ENCODE results near the gene ALOX15. TPM values are rescaled to one million over a fixed set of nuclear protein-coding genes. Genes with fewer than 3 reads are reported as not detected.

Gene ALOX15
- total RNA-seq, 4 donors from 2014 or later, result not detected

DNA sequence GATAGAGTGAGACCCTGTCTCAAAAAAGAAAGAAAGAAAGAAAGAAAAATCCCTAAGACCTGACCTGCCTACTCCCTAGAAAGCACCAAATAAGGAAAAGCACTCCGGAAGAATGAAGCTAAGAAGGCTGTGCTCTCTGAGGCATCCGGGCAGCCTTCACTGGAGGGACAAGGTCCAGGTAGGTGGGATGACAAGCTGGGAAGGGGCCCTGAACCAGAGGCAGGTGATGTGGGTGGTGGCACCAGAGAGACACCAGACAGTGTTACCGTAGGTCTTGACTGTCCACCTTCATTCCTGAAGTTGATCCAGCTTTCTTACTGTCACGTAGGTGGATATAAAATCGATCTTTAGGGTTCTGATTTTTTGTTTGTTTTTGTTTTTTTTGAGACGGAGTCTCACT lies 30.8 kb downstream of the ALOX15 start:
- H3K36me3 ChIP-seq, result no peaks in the 10 kb centered on the region
- no peaks in the 10 kb centered on the region for H3K9me3 ChIP-seq
- H3K4me1 ChIP-seq, result peaks cover 0 to 12% (median 0%) of the 10 kb centered on the region in 4 donors
- H3K4me3 ChIP-seq, result no peak overlapping the region
- TF ChIP-seq, protein P1, sequence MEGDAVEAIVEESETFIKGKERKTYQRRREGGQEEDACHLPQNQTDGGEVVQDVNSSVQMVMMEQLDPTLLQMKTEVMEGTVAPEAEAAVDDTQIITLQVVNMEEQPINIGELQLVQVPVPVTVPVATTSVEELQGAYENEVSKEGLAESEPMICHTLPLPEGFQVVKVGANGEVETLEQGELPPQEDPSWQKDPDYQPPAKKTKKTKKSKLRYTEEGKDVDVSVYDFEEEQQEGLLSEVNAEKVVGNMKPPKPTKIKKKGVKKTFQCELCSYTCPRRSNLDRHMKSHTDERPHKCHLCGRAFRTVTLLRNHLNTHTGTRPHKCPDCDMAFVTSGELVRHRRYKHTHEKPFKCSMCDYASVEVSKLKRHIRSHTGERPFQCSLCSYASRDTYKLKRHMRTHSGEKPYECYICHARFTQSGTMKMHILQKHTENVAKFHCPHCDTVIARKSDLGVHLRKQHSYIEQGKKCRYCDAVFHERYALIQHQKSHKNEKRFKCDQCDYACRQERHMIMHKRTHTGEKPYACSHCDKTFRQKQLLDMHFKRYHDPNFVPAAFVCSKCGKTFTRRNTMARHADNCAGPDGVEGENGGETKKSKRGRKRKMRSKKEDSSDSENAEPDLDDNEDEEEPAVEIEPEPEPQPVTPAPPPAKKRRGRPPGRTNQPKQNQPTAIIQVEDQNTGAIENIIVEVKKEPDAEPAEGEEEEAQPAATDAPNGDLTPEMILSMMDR (IDR thresholded peaks at IDR 0.05), result no peak
- TF ChIP-seq POLR2A (IDR thresholded peaks at IDR 0.05), result no peak
- DNase-seq, result no peak
- H3K27me3 ChIP-seq, result no peaks in the 10 kb centered on the region
- no peak overlapping the region for H3K27ac ChIP-seq

GRCh38 chr17:4610162-4610561 lies 31.3 kb downstream of the ALOX15 start:
- no peak for DNase-seq
- H3K27ac ChIP-seq, result no peak overlapping the region
- no peak for TF ChIP-seq POLR2A (IDR thresholded peaks at IDR 0.05)
- TF ChIP-seq, protein P1 (IDR thresholded peaks at IDR 0.05), result no peak

GRCh38 chr17:4609761-4610160 lies 31.7 kb downstream of the ALOX15 start:
- H3K36me3 ChIP-seq, result no peaks in the 10 kb centered on the region
- no peak overlapping the region for H3K4me3 ChIP-seq
- H3K27me3 ChIP-seq, result no peaks in the 10 kb centered on the region
- H3K4me1 ChIP-seq, result peaks cover 0 to 12% (median 0%) of the 10 kb centered on the region in 4 donors
- DNase-seq, result no peak
- H3K27ac ChIP-seq, result no peak overlapping the region
- TF ChIP-seq POLR2A (IDR thresholded peaks at IDR 0.05), result no peak
- TF ChIP-seq, protein P1 (IDR thresholded peaks at IDR 0.05), result no peak
- no peaks in the 10 kb centered on the region for H3K9me3 ChIP-seq

More at GRCh38 chr17:4610162-4610561, 31.3 kb downstream of the ALOX15 start:
- H3K36me3 ChIP-seq, result no peaks in the 10 kb centered on the region
- H3K4me3 ChIP-seq, result no peak overlapping the region
- peaks cover 0 to 12% (median 0%) of the 10 kb centered on the region in 4 donors for H3K4me1 ChIP-seq
- H3K27me3 ChIP-seq, result no peaks in the 10 kb centered on the region
- no peaks in the 10 kb centered on the region for H3K9me3 ChIP-seq

GRCh38 chr17:4607773-4608187 lies 33.7 kb downstream of the ALOX15 start:
- Histone ChIP-seq H3K27me3 (no peaks in the 10 kb centered on the region), H3K4me1 (peaks cover 0 to 12% (median 0%) of the 10 kb centered on the region in 4 donors), H3K9me3 (no peaks in the 10 kb centered on the region), H3K27ac (peak overlapping the region; percentile 4 to 59 (median 24)), H3K36me3 (no peaks in the 10 kb centered on the region), H3K4me3 (no peak overlapping the region)
- no peak for TF ChIP-seq POLR2A (IDR thresholded peaks at IDR 0.05)
- TF ChIP-seq, protein P1 (IDR thresholded peaks at IDR 0.05), result no peak
- DNase-seq, result peak in 1 of 3 donors; percentile 74

DNA sequence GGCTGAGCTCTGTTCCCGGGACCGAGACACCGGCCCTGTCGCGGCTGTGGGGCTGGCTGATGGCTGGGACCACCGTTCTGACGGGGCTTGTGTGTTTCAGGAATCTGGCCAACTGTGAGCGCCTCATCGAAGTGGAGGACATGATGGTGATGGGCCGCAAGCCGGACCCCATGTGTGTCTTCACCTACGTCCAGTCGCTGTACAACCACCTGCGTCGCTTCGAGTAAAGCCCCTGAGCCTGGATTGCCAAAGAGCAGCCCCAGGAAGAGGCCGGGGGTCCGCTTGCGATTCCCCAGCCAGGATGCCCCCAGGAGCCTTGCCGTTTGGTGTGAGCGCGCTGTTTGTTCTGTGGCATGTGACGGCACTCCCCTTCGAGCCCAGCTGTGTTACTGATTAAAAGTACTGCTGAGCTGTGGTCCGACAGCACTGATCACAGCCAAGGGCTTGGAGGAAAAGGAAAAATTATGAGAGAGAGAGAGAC lies 34.2 kb downstream of the ALOX15 start:
- TF ChIP-seq POLR2A (IDR thresholded peaks at IDR 0.05), result no peak
- TF ChIP-seq, protein P1 (IDR thresholded peaks at IDR 0.05), result no peak
- no peaks in the 10 kb centered on the region for H3K36me3 ChIP-seq
- no peak for DNase-seq
- no peak overlapping the region for H3K4me3 ChIP-seq
- no peaks in the 10 kb centered on the region for H3K9me3 ChIP-seq
- H3K4me1 ChIP-seq, result peaks cover 0 to 12% (median 0%) of the 10 kb centered on the region in 4 donors
- no peaks in the 10 kb centered on the region for H3K27me3 ChIP-seq
- peak overlapping the region; percentile 4 to 59 (median 24) for H3K27ac ChIP-seq
